Stimulated activated effector memory CD8-positive, alpha-beta T cell treated with anti-CD3 and anti-CD28 coated beads, Interleukin-12 subunit alpha, Interleukin-12 subunit beta, amount 100 ng/mL, for 72 hours (primary cell): Measurements from ENCODE around the gene BICC1.
A peak's percentile ranks its signal among the peaks of the same experiment; 100 is the strongest.

Source experiments
- ATAC-seq: fragments of 150-1000 bp; cut with Tn5 transposase; 2 replicates; pipeline ENCODE4 v1.10.0; 2021
- DNase-seq, 2 donors: peaks; one replicate each; pipeline ENCODE4 v3.0.0; 2021 to 2022; ENCODE audit warnings: low spot score in 2 of 2
- H3K27ac Mint-ChIP-seq: one replicate; pipeline ENCODE4 v1.8.0; 2022; ENCODE audit warnings: mild to moderate bottlenecking, mixed read lengths
- H3K36me3 Mint-ChIP-seq: one replicate; pipeline ENCODE4 v1.8.0; 2022; ENCODE audit warnings: mild to moderate bottlenecking, mixed read lengths
- H3K4me1 Mint-ChIP-seq: one replicate; pipeline ENCODE4 v1.8.0; 2022; ENCODE audit warnings: mixed read lengths
- H3K4me3 Mint-ChIP-seq: one replicate; pipeline ENCODE4 v1.8.0; 2022; ENCODE audit warnings: mild to moderate bottlenecking, mixed read lengths
- H3K9me3 Mint-ChIP-seq: one replicate; pipeline ENCODE4 v1.8.0; 2022; ENCODE audit warnings: mixed read lengths

The BICC1 gene

DNA sequence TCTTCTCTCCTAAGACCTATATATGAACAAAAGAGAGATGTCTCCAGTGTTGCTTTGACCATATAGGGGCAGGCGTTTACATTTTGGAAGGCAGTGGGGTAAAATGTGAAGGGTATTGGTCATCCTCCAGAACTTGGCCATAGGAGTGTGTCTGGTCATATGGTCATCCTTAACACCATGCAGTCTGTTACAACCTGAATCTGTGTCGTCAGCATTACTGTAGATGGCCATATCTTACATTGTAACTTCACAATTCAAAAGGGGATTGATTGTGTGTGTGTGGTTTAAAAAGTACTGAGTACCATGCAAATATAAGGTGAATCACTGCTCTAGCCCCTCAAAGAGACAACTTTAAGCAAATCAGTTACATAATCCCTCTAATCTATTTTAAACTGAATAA lies 311.7 kb downstream of the BICC1 start:
- H3K4me3 Mint-ChIP-seq, result no peak overlapping the region
- H3K36me3 Mint-ChIP-seq, result no peaks in the 10 kb centered on the region
- ATAC-seq, result no peak
- no peak overlapping the region for H3K27ac Mint-ChIP-seq
- H3K9me3 Mint-ChIP-seq, result no peaks in the 10 kb centered on the region
- no peaks in the 10 kb centered on the region for H3K4me1 Mint-ChIP-seq
- no peak for DNase-seq

- no peak for DNase-seq
- no peaks in the 10 kb centered on the region for H3K9me3 Mint-ChIP-seq
- H3K4me3 Mint-ChIP-seq, result no peak overlapping the region
- no peak overlapping the region for H3K27ac Mint-ChIP-seq
- no peak for ATAC-seq
- H3K36me3 Mint-ChIP-seq, result no peaks in the 10 kb centered on the region
- H3K4me1 Mint-ChIP-seq, result no peaks in the 10 kb centered on the region
Observed at GRCh38 chr10:58826694-58827093, 314.0 kb downstream of the BICC1 start.

GRCh38 chr10:58827381-58827780 lies 314.7 kb downstream of the BICC1 start:
- no peaks in the 10 kb centered on the region for H3K9me3 Mint-ChIP-seq
- DNase-seq, result no peak
- H3K4me1 Mint-ChIP-seq, result no peaks in the 10 kb centered on the region
- H3K4me3 Mint-ChIP-seq, result no peak overlapping the region
- H3K36me3 Mint-ChIP-seq, result no peaks in the 10 kb centered on the region
- no peak for ATAC-seq
- H3K27ac Mint-ChIP-seq, result no peak overlapping the region

DNA sequence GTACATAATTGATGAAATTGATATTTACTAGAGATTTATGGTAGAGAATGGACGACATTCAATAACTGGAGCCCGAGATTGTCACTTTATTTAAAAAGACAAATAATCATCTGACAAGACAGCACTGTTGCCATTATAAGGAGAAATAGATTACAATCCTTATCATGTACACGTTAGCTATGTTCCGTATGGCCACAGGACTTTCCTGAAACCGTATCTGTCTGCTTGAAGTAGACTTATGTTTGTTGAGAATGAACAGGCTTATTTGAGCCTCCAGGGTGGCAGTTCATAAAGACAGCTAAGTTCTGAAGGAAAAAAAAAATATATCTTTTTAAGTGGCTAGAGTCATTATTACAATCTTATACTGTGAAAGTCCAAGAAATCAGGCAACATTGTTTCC lies 317.2 kb downstream of the BICC1 start:
- Mint-ChIP-seq H3K4me3 (no peak overlapping the region), H3K9me3 (no peaks in the 10 kb centered on the region), H3K36me3 (no peaks in the 10 kb centered on the region), H3K27ac (no peak overlapping the region), H3K4me1 (no peaks in the 10 kb centered on the region)
- ATAC-seq (no peak), DNase-seq (no peak)

- ATAC-seq (no peak), DNase-seq (no peak)
- Mint-ChIP-seq H3K4me3 (no peak overlapping the region), H3K36me3 (no peaks in the 10 kb centered on the region), H3K27ac (no peak overlapping the region), H3K9me3 (no peaks in the 10 kb centered on the region), H3K4me1 (no peaks in the 10 kb centered on the region)
Observed at GRCh38 chr10:58830697-58831096, 318.0 kb downstream of the BICC1 start.

GRCh38 chr10:58833771-58834561 lies 321.3 kb downstream of the BICC1 start:
- H3K4me1 Mint-ChIP-seq, result no peaks in the 10 kb centered on the region
- no peak for DNase-seq
- H3K27ac Mint-ChIP-seq, result no peak overlapping the region
- H3K4me3 Mint-ChIP-seq, result no peak overlapping the region
- ATAC-seq, result no peak
- H3K9me3 Mint-ChIP-seq, result no peaks in the 10 kb centered on the region
- H3K36me3 Mint-ChIP-seq, result no peaks in the 10 kb centered on the region

DNA sequence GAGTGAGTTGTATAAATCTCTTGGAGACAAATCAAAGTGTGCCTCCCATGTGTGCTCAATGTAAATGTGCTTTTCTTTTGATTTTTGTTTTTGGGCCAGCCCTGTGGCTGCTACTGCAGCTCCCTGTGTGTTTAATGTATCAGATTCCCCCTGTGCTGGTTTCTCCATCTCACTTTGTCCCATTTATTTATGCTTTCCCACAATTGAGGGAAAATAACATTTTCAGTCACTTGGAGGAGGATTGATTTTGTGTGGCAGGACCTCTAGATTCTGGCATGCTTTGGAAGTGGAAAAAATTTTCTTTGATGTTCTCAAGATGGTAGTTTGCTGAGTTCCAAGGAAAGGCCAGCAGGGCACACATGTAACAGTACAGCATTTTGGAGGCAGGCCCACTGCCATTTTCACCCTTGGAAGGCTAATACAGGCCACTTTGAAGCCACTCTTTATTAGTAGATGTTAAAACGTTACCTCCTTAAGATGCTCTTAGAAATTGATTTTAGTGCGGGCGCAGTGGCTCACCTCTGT lies 323.6 kb downstream of the BICC1 start:
- no peaks in the 10 kb centered on the region for H3K4me1 Mint-ChIP-seq
- no peaks in the 10 kb centered on the region for H3K9me3 Mint-ChIP-seq
- ATAC-seq (no peak), DNase-seq (no peak)
- no peak overlapping the region for H3K4me3 Mint-ChIP-seq
- no peak overlapping the region for H3K27ac Mint-ChIP-seq
- H3K36me3 Mint-ChIP-seq, result no peaks in the 10 kb centered on the region

DNA sequence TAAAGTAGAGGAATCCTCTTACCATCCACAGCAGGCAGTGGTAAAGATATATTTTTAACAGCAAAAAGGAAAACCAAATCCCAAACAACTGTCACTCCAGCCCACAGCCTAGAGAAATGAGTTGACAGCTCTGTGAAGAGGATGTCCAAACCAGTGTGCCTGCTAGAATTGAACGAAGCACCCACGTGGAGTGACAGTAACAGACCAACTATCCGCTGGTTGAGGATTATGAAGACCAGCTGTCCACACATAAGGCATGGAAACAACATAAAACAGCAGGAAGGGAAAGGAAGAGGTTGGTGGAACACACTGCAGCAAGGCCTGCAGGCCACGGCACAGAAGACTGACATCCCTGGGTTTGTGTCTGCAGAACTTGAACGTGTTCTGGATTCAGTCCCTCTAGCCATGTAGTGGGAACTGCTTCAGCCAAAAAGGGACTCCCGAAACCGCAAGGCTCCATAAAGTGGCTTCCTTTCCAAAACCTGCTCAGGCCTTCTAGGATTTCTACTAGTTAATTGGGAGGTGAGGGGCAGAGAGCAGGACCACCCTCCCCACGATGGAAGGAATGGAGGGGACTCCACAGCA lies 324.4 kb downstream of the BICC1 start:
- no peak for ATAC-seq
- Mint-ChIP-seq H3K27ac (no peak overlapping the region), H3K4me3 (no peak overlapping the region), H3K9me3 (no peaks in the 10 kb centered on the region), H3K4me1 (no peaks in the 10 kb centered on the region), H3K36me3 (no peaks in the 10 kb centered on the region)
- no peak for DNase-seq

DNA sequence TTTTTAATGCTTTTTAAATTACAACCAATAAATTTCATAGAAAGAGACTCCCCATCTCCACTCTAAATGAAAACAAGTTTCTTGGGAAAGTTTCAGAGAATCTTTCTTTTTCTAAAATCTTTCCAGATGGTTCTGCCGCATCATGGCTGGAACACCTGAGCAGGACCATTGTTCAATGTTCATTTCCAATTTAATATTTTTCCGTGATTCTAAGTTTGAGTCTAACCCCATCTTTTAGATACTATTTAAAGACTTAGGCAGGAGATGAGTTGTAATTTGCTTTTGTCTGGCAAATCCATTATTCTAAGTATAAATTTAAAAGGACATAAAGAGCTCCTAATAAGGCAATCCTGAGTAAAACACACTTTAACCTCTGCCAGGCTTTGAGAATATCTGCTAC lies 325.2 kb downstream of the BICC1 start:
- H3K4me1 Mint-ChIP-seq, result no peaks in the 10 kb centered on the region
- ATAC-seq, result no peak
- no peaks in the 10 kb centered on the region for H3K9me3 Mint-ChIP-seq
- no peak for DNase-seq
- no peak overlapping the region for H3K4me3 Mint-ChIP-seq
- H3K36me3 Mint-ChIP-seq, result no peaks in the 10 kb centered on the region
- no peak overlapping the region for H3K27ac Mint-ChIP-seq

DNA sequence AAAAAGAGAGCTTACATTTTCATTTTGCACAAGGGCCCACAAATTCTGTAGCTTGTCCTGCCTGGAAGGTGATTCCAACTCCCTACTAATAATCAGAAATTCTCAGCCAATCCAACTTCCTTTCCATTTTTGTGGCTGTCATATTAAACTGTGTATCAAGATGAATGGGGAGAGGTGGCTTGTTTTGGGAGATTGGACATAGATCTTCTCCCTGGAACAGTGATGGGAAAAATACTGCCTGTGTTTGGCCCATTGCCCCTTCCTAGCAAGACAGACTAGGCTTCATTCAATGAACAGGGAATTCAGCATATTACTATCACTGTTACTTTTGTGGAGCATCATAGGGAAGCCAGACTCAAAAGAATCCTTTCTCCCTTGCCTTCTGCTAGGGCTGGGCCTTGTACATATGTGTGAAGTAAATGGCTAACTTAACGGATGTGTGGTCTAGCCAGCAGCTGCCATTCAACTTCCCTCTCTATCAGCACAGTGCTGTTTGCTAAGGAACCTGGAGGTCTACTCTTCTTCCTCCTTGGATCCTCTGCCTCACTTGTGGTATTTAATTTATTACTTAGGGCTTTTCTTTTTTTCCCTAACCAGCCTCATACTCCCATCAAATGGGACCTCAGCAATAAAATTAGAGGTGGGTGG lies 326.0 kb downstream of the BICC1 start:
- ATAC-seq (no peak), DNase-seq (no peak)
- no peaks in the 10 kb centered on the region for H3K4me1 Mint-ChIP-seq
- no peaks in the 10 kb centered on the region for H3K36me3 Mint-ChIP-seq
- H3K4me3 Mint-ChIP-seq, result no peak overlapping the region
- H3K27ac Mint-ChIP-seq, result no peak overlapping the region
- H3K9me3 Mint-ChIP-seq, result no peaks in the 10 kb centered on the region

DNA sequence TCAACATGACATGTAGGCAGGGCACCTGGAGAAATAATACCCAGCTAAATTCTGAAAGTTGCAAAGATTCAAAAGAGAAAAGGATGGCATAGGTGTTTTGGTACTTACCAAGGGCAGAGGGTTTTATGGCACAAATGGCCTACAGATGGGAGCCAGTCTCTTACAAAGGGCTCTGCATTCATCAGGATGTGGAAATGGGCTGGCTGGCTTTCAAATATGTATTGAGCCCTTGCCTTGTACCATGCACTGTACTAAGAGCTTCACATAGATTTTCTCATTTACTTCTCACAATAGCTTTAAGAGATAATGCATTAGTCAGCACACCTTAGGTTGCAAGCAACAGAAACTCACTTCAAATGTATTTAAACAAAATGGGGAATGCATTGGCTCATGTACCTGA lies 327.1 kb downstream of the BICC1 start:
- Mint-ChIP-seq H3K36me3 (no peaks in the 10 kb centered on the region), H3K4me3 (no peak overlapping the region), H3K4me1 (no peaks in the 10 kb centered on the region), H3K9me3 (no peaks in the 10 kb centered on the region), H3K27ac (no peak overlapping the region)
- ATAC-seq (no peak), DNase-seq (no peak)

DNA sequence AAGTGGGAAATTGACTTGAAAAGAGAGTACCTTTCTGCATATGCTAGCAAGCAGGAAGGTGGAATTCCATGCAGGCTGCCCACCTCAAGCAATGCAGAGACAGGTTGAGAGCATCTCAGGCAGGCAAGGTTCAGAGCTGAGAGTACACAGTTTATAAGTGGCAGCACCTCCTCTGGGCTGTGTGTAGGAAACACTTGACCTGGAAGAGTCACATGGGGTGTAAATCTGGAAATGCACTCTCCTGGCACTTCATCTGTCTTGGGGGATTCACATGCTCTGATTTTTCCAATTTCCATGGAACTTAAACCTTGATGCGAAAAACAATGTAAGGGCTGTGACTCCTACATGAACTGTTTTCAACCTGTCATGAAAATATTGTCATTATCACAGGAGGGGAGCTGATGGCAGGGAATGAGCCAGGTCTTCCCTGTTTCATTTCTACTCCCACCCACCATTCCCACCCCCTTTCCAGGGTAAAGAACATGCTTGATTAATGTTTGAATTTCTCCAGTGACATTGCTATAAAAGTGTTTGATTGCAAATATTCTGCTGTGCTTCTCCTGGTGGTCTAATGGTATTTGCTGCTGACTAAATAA lies 328.3 kb downstream of the BICC1 start:
- no peak overlapping the region for H3K4me3 Mint-ChIP-seq
- no peak for DNase-seq
- no peaks in the 10 kb centered on the region for H3K9me3 Mint-ChIP-seq
- no peaks in the 10 kb centered on the region for H3K4me1 Mint-ChIP-seq
- H3K27ac Mint-ChIP-seq, result no peak overlapping the region
- no peaks in the 10 kb centered on the region for H3K36me3 Mint-ChIP-seq
- no peak for ATAC-seq

- peaks cover 2% of the 10 kb centered on the region for H3K9me3 Mint-ChIP-seq
- no peaks in the 10 kb centered on the region for H3K4me1 Mint-ChIP-seq
Observed at GRCh38 chr10:58842860-58843376, 330.2 kb downstream of the BICC1 start.

DNA sequence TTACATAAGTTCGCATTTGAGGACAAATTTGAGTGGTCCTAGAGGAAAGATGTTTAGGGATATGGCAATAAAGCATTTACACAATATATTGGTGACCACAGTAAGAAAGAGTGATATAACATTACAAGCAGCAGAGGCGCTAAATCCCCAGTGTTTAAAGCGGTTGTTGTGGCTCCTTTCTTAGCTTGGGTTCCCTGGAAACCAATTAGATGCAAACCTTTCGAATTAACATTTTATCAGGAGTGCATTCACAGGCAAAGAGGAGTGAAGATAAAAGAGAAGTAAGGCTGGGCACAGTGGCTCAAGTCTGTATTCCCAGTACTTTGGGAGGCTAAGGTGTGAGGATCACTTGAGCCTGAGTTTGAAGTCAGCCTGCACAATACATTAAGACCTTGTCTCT lies 331.1 kb downstream of the BICC1 start:
- Mint-ChIP-seq H3K36me3 (no peaks in the 10 kb centered on the region), H3K27ac (no peak overlapping the region), H3K4me1 (no peaks in the 10 kb centered on the region), H3K4me3 (no peak overlapping the region), H3K9me3 (peaks cover 2% of the 10 kb centered on the region)
- DNase-seq (no peak), ATAC-seq (no peak)

More at GRCh38 chr10:58842860-58843376, 330.2 kb downstream of the BICC1 start:
- H3K4me3 Mint-ChIP-seq, result no peak overlapping the region
- no peaks in the 10 kb centered on the region for H3K36me3 Mint-ChIP-seq
- no peak overlapping the region for H3K27ac Mint-ChIP-seq
- DNase-seq, result no peak
- ATAC-seq, result no peak

- Mint-ChIP-seq H3K9me3 (peaks cover 2% of the 10 kb centered on the region), H3K27ac (no peak overlapping the region), H3K36me3 (no peaks in the 10 kb centered on the region), H3K4me1 (no peaks in the 10 kb centered on the region), H3K4me3 (no peak overlapping the region)
- DNase-seq (no peak), ATAC-seq (peak; percentile 5)
Observed at GRCh38 chr10:58844680-58845079, 332.0 kb downstream of the BICC1 start.
